CD4-positive, alpha-beta T cell treated with Interleukin-6 for 4 hours (primary cell): ENCODE data around the gene ARHGEF1.
A peak's percentile ranks its signal among the peaks of the same experiment; 100 is the strongest.
"Not testable (repeated sequence)": the region's sequence is repeated elsewhere in the genome, so short reads cannot be mapped to it uniquely, and the experiment has no call there.

ENCODE experiments used
- DNase-seq: peaks from one replicate; pipeline ENCODE4 v3.0.0-alpha.2; 2020; ENCODE audit warnings: mixed read lengths

ARHGEF1 gene

GRCh38 chr19:41933693-41934426, 50.9 kb downstream of the ARHGEF1 start:
- DNase-seq: no peak

GRCh38 chr19:41934849-41935374, 51.9 kb downstream of the ARHGEF1 start:
- peak; percentile 85 for DNase-seq

- DNase-seq: no peak
Measured at GRCh38 chr19:41935760-41936415, 52.9 kb downstream of the ARHGEF1 start.

- peak; percentile 55 for DNase-seq
Measured at GRCh38 chr19:41936416-41936850, 53.4 kb downstream of the ARHGEF1 start.

- DNase-seq: no peak
Measured at GRCh38 chr19:41936961-41937360, 54.0 kb downstream of the ARHGEF1 start.

GRCh38 chr19:41937525-41938468, 54.8 kb downstream of the ARHGEF1 start:
- DNase-seq: no peak

- not testable (repeated sequence) for DNase-seq
Measured at GRCh38 chr19:41939209-41939608, 56.2 kb downstream of the ARHGEF1 start.

GRCh38 chr19:41939861-41940730, 57.1 kb downstream of the ARHGEF1 start:
- DNase-seq: peak; percentile 68

- no peak for DNase-seq
Measured at GRCh38 chr19:41940731-41941409, 57.9 kb downstream of the ARHGEF1 start.

GRCh38 chr19:41941410-41942202, 58.6 kb downstream of the ARHGEF1 start:
- no peak for DNase-seq

GRCh38 chr19:41944336-41944735, 61.4 kb downstream of the ARHGEF1 start:
- no peak for DNase-seq

- DNase-seq: peak; percentile 91
Measured at GRCh38 chr19:41945135-41945766, 62.3 kb downstream of the ARHGEF1 start.

GRCh38 chr19:41947091-41947490, 64.1 kb downstream of the ARHGEF1 start:
- no peak for DNase-seq

- DNase-seq: peak; percentile 91
Measured at GRCh38 chr19:41951686-41952172, 68.7 kb downstream of the ARHGEF1 start.

GRCh38 chr19:41955521-41955920, 72.5 kb downstream of the ARHGEF1 start:
- no peak for DNase-seq

- DNase-seq: no peak
Measured at GRCh38 chr19:41956621-41957020, 73.6 kb downstream of the ARHGEF1 start.
